Keratinocyte (primary cell): ENCODE measurements around the gene QSOX1. TPM values are rescaled to one million over a fixed set of nuclear protein-coding genes. Genes with fewer than 3 reads are reported as not detected.

Experiments used
- DNase-seq: peaks from one replicate; pipeline ENCODE4 v3.0.0-alpha.2; 2011; ENCODE audit warnings: low read depth, missing footprints, low spot score
- FAIRE-seq: peaks from 2 replicates; lab custom pipeline; 2011; peaks lifted over from hg19 to GRCh38; lab: Jason Lieb, UNC
- H2AFZ ChIP-seq: 2 replicates; pipeline ENCODE4 v1.6.0; 2012; ENCODE audit warnings: low read length, control low read depth, inconsistent platforms; ENCODE audit not compliant: control insufficient read depth
- H3K27ac ChIP-seq: 2 replicates; pipeline ENCODE4 v1.5.1; 2011; ENCODE audit warnings: low read length; ENCODE audit not compliant: control insufficient read depth, insufficient read depth
- H3K27me3 ChIP-seq: 3 replicates; pipeline ENCODE4 v1.6.0; 2011; ENCODE audit warnings: low read length; ENCODE audit not compliant: control insufficient read depth, insufficient read depth; ENCODE audit errors: extremely low read depth
- H3K36me3 ChIP-seq, 2 experiments: 2 replicates in 1 of 2; 3 replicates in 1 of 2; pipeline ENCODE4 v1.5.1; 2011; ENCODE audit warnings: low read length in 2 of 2, mild to moderate bottlenecking in 1 of 2; ENCODE audit not compliant: control insufficient read depth in 2 of 2, insufficient read depth in 2 of 2; ENCODE audit errors: extremely low read depth in 1 of 2
- H3K4me1 ChIP-seq: 3 replicates; pipeline ENCODE4 v1.5.1; 2011; ENCODE audit warnings: low read length; ENCODE audit not compliant: control insufficient read depth, insufficient read depth; ENCODE audit errors: extremely low read depth
- H3K4me2 ChIP-seq: 3 replicates; pipeline ENCODE4 v1.6.0; 2011; ENCODE audit warnings: low read depth, low read length; ENCODE audit not compliant: control insufficient read depth, insufficient read depth; ENCODE audit errors: extremely low read depth
- H3K4me3 ChIP-seq, 3 experiments: fragments of 200-600 bp in 1 of 3; sonication (generic) in 1 of 3; 2 replicates in 2 of 3; 3 replicates in 1 of 3; pipeline ENCODE4 v1.5.1; 2011 to 2016; ENCODE audit warnings: low read length in 3 of 3, mild to moderate bottlenecking in 3 of 3, control low read depth in 2 of 3, inconsistent platforms in 1 of 3, low read depth in 1 of 3, mixed read lengths in 1 of 3, mixed run types in 1 of 3, moderate library complexity in 1 of 3; ENCODE audit not compliant: control insufficient read depth in 2 of 3, insufficient read depth in 2 of 3; ENCODE audit errors: extremely low read depth in 1 of 3
- H3K79me2 ChIP-seq: 2 replicates; pipeline ENCODE4 v1.6.0; 2012; ENCODE audit warnings: low read length; ENCODE audit not compliant: control insufficient read depth, insufficient read depth
- H3K9ac ChIP-seq: 3 replicates; pipeline ENCODE4 v1.6.0; 2011; ENCODE audit warnings: low read length; ENCODE audit not compliant: control insufficient read depth, insufficient read depth; ENCODE audit errors: extremely low read depth
- H3K9me1 ChIP-seq: 3 replicates; pipeline ENCODE4 v1.6.0; 2011; ENCODE audit warnings: low read length; ENCODE audit not compliant: control insufficient read depth, insufficient read depth; ENCODE audit errors: extremely low read depth
- H3K9me3 ChIP-seq: 2 replicates; pipeline ENCODE4 v1.5.1; 2012; ENCODE audit warnings: low read depth, low read length; ENCODE audit not compliant: control insufficient read depth
- H4K20me1 ChIP-seq: 3 replicates; pipeline ENCODE4 v1.6.0; 2011; ENCODE audit warnings: low read length; ENCODE audit not compliant: control insufficient read depth, insufficient read depth; ENCODE audit errors: extremely low read depth
- CTCF ChIP-seq, 3 experiments: IDR thresholded peaks in 1 of 3; conservative IDR thresholded peaks in 1 of 3; optimal IDR thresholded peaks in 1 of 3; 2 replicates in 2 of 3; 3 replicates in 1 of 3; pipeline versions ENCODE3 to v1.5.1; 2011; ENCODE audit warnings: low read length in 3 of 3, mild to moderate bottlenecking in 3 of 3, moderate library complexity in 2 of 3, control low read depth in 1 of 3, inconsistent platforms in 1 of 3; ENCODE audit not compliant: insufficient read depth in 2 of 3; ENCODE audit errors: extremely low read depth in 1 of 3
- EZH2 ChIP-seq: IDR thresholded peaks from one replicate; pipeline ENCODE4 v1.6.1; 2012; ENCODE audit warnings: inconsistent platforms, mild to moderate bottlenecking, low read length, moderate library complexity
- dilution Hi-C: fragments of 300-500 bp; cut with MboI; formaldehyde crosslinking; loops from one replicate; pipeline ENCODE4 v1.7.0; 2020; ENCODE audit warnings: low sequenced_read_pairs; ENCODE audit not compliant: extremely low pct_ligation_motif_present
- polyA plus RNA-seq, 5 experiments: library from polyadenylated mRNA; depleted of rRNA in 3 of 5; stranded (reverse) in 3 of 5; stranded (forward) in 1 of 5; unstranded in 1 of 5; fragments of >200 nt; gene quantifications; 1 replicate in 1 of 5; 2 replicates in 3 of 5; 3 replicates in 1 of 5; pipeline versions ENCODE4 v1.2.1 to v1.2.3, GENCODE V29; 2011 to 2012; ENCODE audit warnings: missing spikeins in 2 of 5, low read depth in 1 of 5, low replicate concordance in 1 of 5

QSOX1 gene
- polyA plus RNA-seq, 1 donor (not counting 4 experiments of a cell fraction or from before 2014, with no cell fraction given): 57.6 TPM

GRCh38 chr1:180247580-180247979 is 92.9 kb downstream of the QSOX1 start:
- Histone ChIP-seq H3K27me3 (peaks cover 12% of the 10 kb centered on the region), H2AFZ (no peak overlapping the region), H3K4me1 (no peaks in the 10 kb centered on the region), H3K9me1 (no peaks in the 10 kb centered on the region), H4K20me1 (no peaks in the 10 kb centered on the region), H3K9me3 (no peaks in the 10 kb centered on the region), H3K79me2 (no peaks in the 10 kb centered on the region), H3K36me3 (no peaks in the 10 kb centered on the region), H3K27ac (no peak overlapping the region), H3K4me3 (no peak overlapping the region), H3K9ac (no peak overlapping the region), H3K4me2 (no peak overlapping the region)
- dilution Hi-C loops: no loop called here
- DNase-seq (no peak), FAIRE-seq (no peak)
- no peak for TF ChIP-seq CTCF (optimal IDR thresholded peaks at IDR 0.05 in 1 of 3, IDR thresholded peaks at IDR 0.05 in 1 of 3, conservative IDR thresholded peaks at IDR 0.05 in 1 of 3; ENCODE audit: extremely low read depth in 1 of 3, insufficient read depth in 2 of 3, low read length in 3 of 3)
- TF ChIP-seq EZH2: no peak

GRCh38 chr1:180248176-180248575 is 93.5 kb downstream of the QSOX1 start:
- Histone ChIP-seq H3K79me2 (no peaks in the 10 kb centered on the region), H3K27ac (no peak overlapping the region), H3K4me1 (no peaks in the 10 kb centered on the region), H3K27me3 (peaks cover 9% of the 10 kb centered on the region), H3K4me2 (no peak overlapping the region), H3K9me3 (no peaks in the 10 kb centered on the region), H3K4me3 (no peak overlapping the region), H2AFZ (no peak overlapping the region), H3K9ac (no peak overlapping the region), H4K20me1 (no peaks in the 10 kb centered on the region), H3K9me1 (no peaks in the 10 kb centered on the region), H3K36me3 (no peaks in the 10 kb centered on the region)
- FAIRE-seq: no peak
- no peak for DNase-seq
- dilution Hi-C loops: no loop called here
- no peak for TF ChIP-seq CTCF (optimal IDR thresholded peaks at IDR 0.05 in 1 of 3, IDR thresholded peaks at IDR 0.05 in 1 of 3, conservative IDR thresholded peaks at IDR 0.05 in 1 of 3; ENCODE audit: extremely low read depth in 1 of 3, insufficient read depth in 2 of 3, low read length in 3 of 3)
- no peak for TF ChIP-seq EZH2
